ENCODE measurements around the gene PPHLN1. TPM values are rescaled to one million over a fixed set of nuclear protein-coding genes. Genes with fewer than 3 reads are reported as not detected.

Gene PPHLN1
- total and polyA plus RNA-seq, 7 donors, result 25.2 to 66.7 (median 52.3) TPM

- intact Hi-C loops (cut with DNase I), result no loop called here
Measured at GRCh38 chr12:42442888-42443287, 116.9 kb downstream of the PPHLN1 start.

GRCh38 chr12:42444192-42444943, 118.4 kb downstream of the PPHLN1 start:
- Histone ChIP-seq H3K9me3 (peaks cover 0 to 2% (median 0%) of the 10 kb centered on the region in 4 donors), H3K27ac (no peak overlapping the region), H3K4me1 (no peaks in the 10 kb centered on the region), H3K27me3 (no peaks in the 10 kb centered on the region), H3K36me3 (peaks cover 5 to 70% (median 14%) of the 10 kb centered on the region in 4 donors), H3K4me3 (no peak overlapping the region)
- 97 to 98% methylated on average over 7 of the region's 7 CpGs for WGBS, 2 donors
- intact Hi-C loops (cut with DNase I), result no loop called here
- TF ChIP-seq EP300 (IDR thresholded peaks at IDR 0.05) (no peak), POLR2A (IDR thresholded peaks at IDR 0.05) (no peak), POLR2AphosphoS5 (IDR thresholded peaks at IDR 0.05) (no peak), CTCF (IDR thresholded peaks at IDR 0.05) (no peak)
- no peak for DNase-seq

More at GRCh38 chr12:42442888-42443287, 116.9 kb downstream of the PPHLN1 start:
- Histone ChIP-seq H3K4me1 (no peaks in the 10 kb centered on the region), H3K27me3 (no peaks in the 10 kb centered on the region), H3K9me3 (peaks cover 0 to 2% (median 0%) of the 10 kb centered on the region in 4 donors), H3K36me3 (peaks cover 5 to 63% (median 14%) of the 10 kb centered on the region in 4 donors), H3K27ac (no peak overlapping the region), H3K4me3 (no peak overlapping the region)
- WGBS, 2 donors, result 96 to 99% methylated on average over 8 of the region's 8 CpGs
- no peak for TF ChIP-seq EP300 (IDR thresholded peaks at IDR 0.05)
- TF ChIP-seq CTCF (IDR thresholded peaks at IDR 0.05), result no peak
- TF ChIP-seq POLR2AphosphoS5 (IDR thresholded peaks at IDR 0.05), result no peak
- no peak for TF ChIP-seq POLR2A (IDR thresholded peaks at IDR 0.05)
- DNase-seq, result no peak

- Histone ChIP-seq H3K4me3 (no peak overlapping the region), H3K27ac (no peak overlapping the region), H3K27me3 (no peaks in the 10 kb centered on the region), H3K9me3 (peaks cover 0 to 2% (median 0%) of the 10 kb centered on the region in 4 donors), H3K36me3 (peaks cover 5 to 67% (median 14%) of the 10 kb centered on the region in 4 donors), H3K4me1 (no peaks in the 10 kb centered on the region)
- intact Hi-C loops (cut with DNase I), result no loop called here
- DNase-seq, result no peak
- TF ChIP-seq POLR2AphosphoS5 (IDR thresholded peaks at IDR 0.05) (no peak), POLR2A (IDR thresholded peaks at IDR 0.05) (no peak), CTCF (IDR thresholded peaks at IDR 0.05) (no peak), EP300 (IDR thresholded peaks at IDR 0.05) (no peak)
- 97 to 98% methylated on average over 16 of the region's 16 CpGs for WGBS, 2 donors
Measured at GRCh38 chr12:42445891-42446290, 119.9 kb downstream of the PPHLN1 start.

- 68 to 79% methylated on average over 6 of the region's 6 CpGs for WGBS, 2 donors
- H3K36me3 ChIP-seq, result peaks cover 5 to 60% (median 12%) of the 10 kb centered on the region in 4 donors
- H3K27ac ChIP-seq, result no peak overlapping the region
- H3K9me3 ChIP-seq, result peaks cover 0 to 2% (median 0%) of the 10 kb centered on the region in 4 donors
- TF ChIP-seq CTCF (IDR thresholded peaks at IDR 0.05), result no peak
- no peak for TF ChIP-seq POLR2A (IDR thresholded peaks at IDR 0.05)
- no peak for TF ChIP-seq POLR2AphosphoS5 (IDR thresholded peaks at IDR 0.05)
- no peak for TF ChIP-seq EP300 (IDR thresholded peaks at IDR 0.05)
- no peaks in the 10 kb centered on the region for H3K4me1 ChIP-seq
- no peak for DNase-seq
- no peak overlapping the region for H3K4me3 ChIP-seq
- intact Hi-C loops (cut with DNase I), result no loop called here
- H3K27me3 ChIP-seq, result no peaks in the 10 kb centered on the region
Measured at GRCh38 chr12:42446761-42447160, 120.8 kb downstream of the PPHLN1 start.

Measured in sigmoid colon (tissue), 7 donors.